Kidney (tissue), 14 donors: ENCODE results near the gene CPNE7. TPM values are rescaled to one million over a fixed set of nuclear protein-coding genes. Genes with fewer than 3 reads are reported as not detected.

Experiments
- DNase-seq, 5 donors: peaks; one replicate each; pipeline ENCODE4 v3.0.0-alpha.2; 2013 to 2020
- FAIRE-seq: peaks from 2 replicates; lab custom pipeline; 2012; peaks lifted over from hg19 to GRCh38; lab: Jason Lieb, UNC
- H3K27ac ChIP-seq, 2 donors: one replicate each; pipeline ENCODE4 v1.7.0; 2013; ENCODE audit warnings: low read depth in 2 of 2, low read length in 2 of 2, inconsistent platforms in 1 of 2
- H3K27me3 ChIP-seq: one replicate; pipeline ENCODE4 v1.7.1; 2013; ENCODE audit warnings: low read length, inconsistent platforms; ENCODE audit not compliant: control insufficient read depth, insufficient read depth
- H3K36me3 ChIP-seq, 3 donors: one replicate each; pipeline versions ENCODE4 v1.7.0 to v1.7.1; 2013; ENCODE audit warnings: low read length in 3 of 3, control low read depth in 1 of 3, inconsistent platforms in 1 of 3; ENCODE audit not compliant: insufficient read depth in 3 of 3, control insufficient read depth in 2 of 3
- H3K4me1 ChIP-seq, 3 donors: one replicate each; pipeline versions ENCODE4 v1.7.0 to v1.7.1; 2013; ENCODE audit warnings: low read length in 3 of 3, inconsistent platforms in 1 of 3, low read depth in 1 of 3; ENCODE audit not compliant: control insufficient read depth in 2 of 3, insufficient read depth in 2 of 3
- H3K4me3 ChIP-seq, 3 donors: one replicate each; pipeline versions ENCODE4 v1.7.0 to v1.8.1; 2013; ENCODE audit warnings: low read length in 3 of 3, control low read depth in 1 of 3, inconsistent platforms in 1 of 3
- H3K9ac ChIP-seq, 3 donors: one replicate each; pipeline versions ENCODE4 v1.7.0 to v1.7.1; 2013; ENCODE audit warnings: low read length in 3 of 3, control low read depth in 1 of 3, inconsistent platforms in 1 of 3
- H3K9me3 ChIP-seq, 3 donors: one replicate each; pipeline versions ENCODE4 v1.7.0 to v1.7.1; 2013; ENCODE audit warnings: low read length in 3 of 3, control low read depth in 1 of 3, inconsistent platforms in 1 of 3; ENCODE audit not compliant: control insufficient read depth in 2 of 3, insufficient read depth in 1 of 3
- intact Hi-C: fragments of 100-400 bp; cut with DNase I; formaldehyde crosslinking; loops from one replicate; pipeline ENCODE4 v1.11.1; 2022
- polyA plus RNA-seq: library from polyadenylated mRNA; stranded (reverse); fragments of 350-450 nt; fragmentation: Illumina TruSeq; extraction: RNeasy Lipid Tissue Mini Kit (QIAGEN cat#74804); gene quantifications from one replicate; pipeline ENCODE4 v1.2.3, GENCODE V29; 2014; ENCODE audit warnings: low read depth, low replicate concordance; ENCODE audit not compliant: insufficient read depth
- total RNA-seq: library from RNA; stranded (reverse); fragmentation: NEBNext Ultra II Directional; extraction: Animal tissue kit (Norgen Biotek cat#: 25700); gene quantifications from one replicate; pipeline ENCODE4 v1.2.1, GENCODE V29; 2021
- TF ChIP-seq, protein P1 (sequence below): IDR thresholded peaks from 3 replicates; pipeline ENCODE4 v1.5.1; 2012; ENCODE audit warnings: mild to moderate bottlenecking, moderate library complexity, borderline replicate concordance; ENCODE audit not compliant: insufficient read depth; ENCODE audit errors: extremely low read depth
- donor health status: control.
- donor health status: control.
- donor health status: control.
- donor health status: control.
- donor health status: control.
- donor health status: DM: yes; HTN: yes; CAD: no.
- donor health status: Normal renal cell carcinoma (clear cell type).

CPNE7 gene
- total and polyA plus RNA-seq, 2 donors from 2014 or later, result 1.5 to 13.7 TPM

DNA sequence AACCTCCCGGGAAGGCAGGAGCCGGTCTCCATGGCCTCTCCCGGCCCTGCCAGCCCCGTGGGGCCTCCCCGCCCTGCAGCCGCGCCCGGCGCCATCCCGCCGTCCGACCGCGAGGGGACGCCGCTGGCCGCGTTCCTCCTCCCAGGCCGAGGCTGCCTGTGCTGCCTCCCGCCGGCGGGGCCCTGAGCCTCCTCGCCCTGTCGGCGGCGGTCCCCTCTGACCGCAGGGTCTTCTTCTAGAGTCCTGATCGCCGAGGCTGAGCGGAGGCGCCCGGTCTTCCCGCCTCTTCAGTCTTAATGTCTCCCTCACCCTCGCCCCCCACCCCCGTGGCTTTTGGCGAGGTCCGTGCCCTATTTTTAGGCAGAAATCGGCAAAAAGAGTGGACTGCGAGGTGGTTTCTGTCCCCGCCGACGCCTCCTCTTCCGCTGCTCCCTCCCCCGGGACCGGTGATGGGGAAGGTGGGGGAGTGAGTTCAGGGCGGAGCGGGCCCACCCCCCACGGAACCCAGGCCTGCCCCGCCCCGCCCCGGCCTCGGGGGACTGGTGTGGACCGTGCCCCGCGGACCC is 794 bp upstream of the CPNE7 start:
- intact Hi-C loops, result loop anchor here (10.0 kb wide), 1 partner anchor 70 kb away; no protein-coding TSS in a partner anchor

DNA sequence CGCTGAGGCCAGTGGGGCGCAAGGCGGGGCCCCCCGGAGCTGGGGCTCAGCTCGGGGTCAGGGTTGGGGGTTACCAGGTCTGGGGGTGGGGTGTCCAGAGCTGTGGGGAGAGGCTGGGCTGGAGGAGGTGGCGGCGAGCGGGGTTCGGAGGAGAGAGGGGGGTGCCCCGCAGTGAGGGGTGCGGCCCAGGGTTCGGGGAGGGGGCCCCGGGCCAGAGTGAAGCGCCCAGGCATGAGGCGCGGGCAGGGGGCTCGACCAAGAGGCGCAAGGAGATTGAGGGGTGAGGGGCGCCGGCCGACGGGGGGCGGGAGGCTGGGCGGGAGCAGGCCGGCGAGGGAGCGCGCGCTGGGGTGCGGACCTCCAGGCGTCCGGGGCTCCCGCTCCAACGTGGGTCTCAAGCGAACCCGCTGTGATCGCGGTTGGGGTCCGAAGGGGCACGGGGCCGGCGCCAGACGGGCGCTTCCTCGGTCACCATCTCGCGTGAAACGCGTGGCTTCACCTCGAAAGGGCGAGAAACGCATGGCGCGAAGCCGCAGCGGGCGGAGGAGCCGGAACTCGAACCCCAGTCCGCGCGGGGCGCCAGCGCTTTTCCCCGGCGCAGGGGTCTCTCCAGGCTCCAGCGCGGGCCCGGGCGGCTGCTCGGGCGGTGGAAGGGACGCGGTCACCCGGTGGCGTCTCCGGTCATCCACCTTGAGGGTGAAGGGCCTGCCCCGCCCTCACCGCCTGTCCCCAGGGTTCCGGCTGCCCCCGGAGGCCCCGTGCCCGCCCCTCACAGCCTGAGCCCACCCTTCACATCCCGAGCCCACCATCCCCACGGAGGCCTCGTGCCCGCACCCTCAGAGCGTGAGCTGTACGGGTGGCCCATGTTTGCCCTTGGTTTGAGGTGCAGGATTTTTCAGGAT is 846 bp downstream of the CPNE7 start:
- no peaks in the 10 kb centered on the region for H3K9me3 ChIP-seq
- no peaks in the 10 kb centered on the region for H3K27me3 ChIP-seq
- no peak for FAIRE-seq
- H3K9ac ChIP-seq, result no peak overlapping the region
- H3K36me3 ChIP-seq, result no peaks in the 10 kb centered on the region
- intact Hi-C loops, result loop anchor here (10.0 kb wide), 1 partner anchor 68 kb away; no protein-coding TSS in a partner anchor
- peaks cover 0 to 10% (median 8%) of the 10 kb centered on the region in 3 donors for H3K4me1 ChIP-seq
- TF ChIP-seq, protein P1, sequence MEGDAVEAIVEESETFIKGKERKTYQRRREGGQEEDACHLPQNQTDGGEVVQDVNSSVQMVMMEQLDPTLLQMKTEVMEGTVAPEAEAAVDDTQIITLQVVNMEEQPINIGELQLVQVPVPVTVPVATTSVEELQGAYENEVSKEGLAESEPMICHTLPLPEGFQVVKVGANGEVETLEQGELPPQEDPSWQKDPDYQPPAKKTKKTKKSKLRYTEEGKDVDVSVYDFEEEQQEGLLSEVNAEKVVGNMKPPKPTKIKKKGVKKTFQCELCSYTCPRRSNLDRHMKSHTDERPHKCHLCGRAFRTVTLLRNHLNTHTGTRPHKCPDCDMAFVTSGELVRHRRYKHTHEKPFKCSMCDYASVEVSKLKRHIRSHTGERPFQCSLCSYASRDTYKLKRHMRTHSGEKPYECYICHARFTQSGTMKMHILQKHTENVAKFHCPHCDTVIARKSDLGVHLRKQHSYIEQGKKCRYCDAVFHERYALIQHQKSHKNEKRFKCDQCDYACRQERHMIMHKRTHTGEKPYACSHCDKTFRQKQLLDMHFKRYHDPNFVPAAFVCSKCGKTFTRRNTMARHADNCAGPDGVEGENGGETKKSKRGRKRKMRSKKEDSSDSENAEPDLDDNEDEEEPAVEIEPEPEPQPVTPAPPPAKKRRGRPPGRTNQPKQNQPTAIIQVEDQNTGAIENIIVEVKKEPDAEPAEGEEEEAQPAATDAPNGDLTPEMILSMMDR, result no peak
- no peak overlapping the region for H3K4me3 ChIP-seq
- H3K27ac ChIP-seq, result no peak overlapping the region
- DNase-seq, result peak in 2 of 5 donors; percentile 72 to 80

More for the DNA sequence above, 794 bp upstream of the CPNE7 start:
- H3K9me3 ChIP-seq, result no peaks in the 10 kb centered on the region
- H3K4me3 ChIP-seq, result no peak overlapping the region
- no peak for FAIRE-seq
- DNase-seq, result peak; percentile 67 to 83 (median 81)
- H3K4me1 ChIP-seq, result peaks cover 0 to 10% (median 8%) of the 10 kb centered on the region in 3 donors
- H3K27me3 ChIP-seq, result no peaks in the 10 kb centered on the region
- no peak overlapping the region for H3K27ac ChIP-seq
- TF ChIP-seq, protein P1, result peak; percentile 76
- no peaks in the 10 kb centered on the region for H3K36me3 ChIP-seq
- H3K9ac ChIP-seq, result no peak overlapping the region

DNA sequence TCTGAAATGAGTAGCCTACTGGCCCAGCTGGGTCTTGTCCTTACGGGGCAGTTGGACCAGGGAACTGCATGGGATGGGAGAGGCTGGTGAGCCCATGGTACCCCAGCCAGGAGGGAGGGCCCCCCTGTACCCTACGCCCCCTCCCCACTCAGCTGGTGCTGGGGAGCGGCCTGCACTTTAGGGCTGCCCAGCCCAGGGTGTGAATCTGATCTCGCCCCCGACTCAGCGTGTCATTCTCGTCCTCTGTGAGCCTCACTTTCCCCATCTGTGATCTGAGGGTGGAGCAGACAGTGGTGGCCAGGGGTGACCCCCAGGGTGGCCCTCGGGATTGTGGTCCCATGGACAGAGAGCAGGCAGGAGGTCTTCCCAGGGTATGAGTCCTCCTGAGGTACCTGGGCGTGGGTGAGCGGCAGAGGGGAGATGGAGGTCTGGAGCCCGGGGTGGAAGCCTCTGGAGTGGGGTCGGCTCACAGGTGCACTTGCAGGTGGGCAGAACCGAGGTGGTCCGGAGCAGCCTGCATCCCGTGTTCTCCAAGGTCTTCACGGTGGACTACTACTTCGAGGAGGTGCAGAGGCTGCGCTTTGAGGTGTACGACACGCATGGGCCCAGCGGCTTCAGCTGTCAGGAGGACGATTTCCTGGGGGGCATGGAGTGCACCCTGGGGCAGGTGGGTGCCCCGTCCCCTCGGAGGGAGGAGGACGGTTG is 1.6 kb downstream of the CPNE7 start:
- Histone ChIP-seq H3K4me1 (peaks cover 0 to 13% (median 4%) of the 10 kb centered on the region in 3 donors), H3K27me3 (no peaks in the 10 kb centered on the region), H3K4me3 (no peak overlapping the region), H3K9ac (no peak overlapping the region), H3K36me3 (no peaks in the 10 kb centered on the region), H3K27ac (no peak overlapping the region), H3K9me3 (no peaks in the 10 kb centered on the region)
- TF ChIP-seq, protein P1, result no peak
- peak in 1 of 5 donors; percentile 71 for DNase-seq
- FAIRE-seq, result no peak
- intact Hi-C loops, result loop anchor here (10.0 kb wide), 1 partner anchor 68 kb away; no protein-coding TSS in a partner anchor
